ENCODE data around the gene C10orf143.
"Not testable (repeated sequence)": the region's sequence is repeated elsewhere in the genome, so short reads cannot be mapped to it uniquely, and the experiment has no call there.

C10orf143 gene

GRCh38 chr10:130128922-130129321 lies 18.3 kb upstream of the C10orf143 start:
- no peak for TF ChIP-seq CTCF (conservative IDR thresholded peaks at IDR 0.05; ENCODE audit: low read depth, low read length)
- no peak overlapping the region for H3K4me3 ChIP-seq (ENCODE audit: low read length)
- DNase-seq (ENCODE audit: low read depth): no peak

DNA sequence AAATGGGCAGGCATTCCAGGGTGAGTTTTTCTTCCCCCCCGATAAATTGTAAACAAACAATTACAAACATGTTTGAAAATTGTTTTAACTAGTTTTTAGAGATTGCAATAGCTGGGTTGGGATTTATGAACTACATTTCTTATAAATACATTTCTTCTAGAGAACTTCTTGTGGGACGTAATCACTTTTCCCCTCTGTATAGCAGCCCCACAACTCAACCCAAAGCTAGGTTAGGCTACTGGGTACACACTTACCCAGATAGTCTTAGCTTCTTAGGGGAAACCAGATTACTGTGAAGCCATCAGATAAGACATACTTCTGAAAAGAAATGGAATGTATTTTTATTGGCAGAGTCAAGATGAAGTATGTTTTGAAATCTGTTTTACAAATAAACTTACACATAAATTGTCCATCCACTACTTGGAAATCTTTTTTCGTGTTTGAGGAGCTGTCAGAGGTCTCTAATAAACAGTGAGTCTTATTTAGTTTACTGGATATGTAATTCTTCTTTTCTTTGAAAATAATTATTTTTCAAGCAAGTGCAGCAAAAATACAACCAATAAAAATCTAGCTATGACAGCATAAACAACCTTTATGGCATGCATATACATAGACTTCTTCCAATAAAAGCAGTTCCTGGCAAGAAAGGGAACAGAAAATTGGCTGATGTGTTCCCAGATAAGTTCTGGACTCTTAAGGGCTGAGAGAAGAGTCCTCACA lies 17.6 kb upstream of the C10orf143 start:
- H3K4me3 ChIP-seq (ENCODE audit: low read length): no peak overlapping the region
- no peak for DNase-seq (ENCODE audit: low read depth)

GRCh38 chr10:130127364-130128061 lies 16.9 kb upstream of the C10orf143 start:
- no peak overlapping the region for H3K4me3 ChIP-seq (ENCODE audit: low read length)
- TF ChIP-seq CTCF (conservative IDR thresholded peaks at IDR 0.05; ENCODE audit: low read depth, low read length): peak; percentile 95
- DNase-seq (ENCODE audit: low read depth): peak; percentile 39

More for the DNA sequence above, 17.6 kb upstream of the C10orf143 start:
- TF ChIP-seq CTCF (conservative IDR thresholded peaks at IDR 0.05; ENCODE audit: low read depth, low read length): no peak

DNA sequence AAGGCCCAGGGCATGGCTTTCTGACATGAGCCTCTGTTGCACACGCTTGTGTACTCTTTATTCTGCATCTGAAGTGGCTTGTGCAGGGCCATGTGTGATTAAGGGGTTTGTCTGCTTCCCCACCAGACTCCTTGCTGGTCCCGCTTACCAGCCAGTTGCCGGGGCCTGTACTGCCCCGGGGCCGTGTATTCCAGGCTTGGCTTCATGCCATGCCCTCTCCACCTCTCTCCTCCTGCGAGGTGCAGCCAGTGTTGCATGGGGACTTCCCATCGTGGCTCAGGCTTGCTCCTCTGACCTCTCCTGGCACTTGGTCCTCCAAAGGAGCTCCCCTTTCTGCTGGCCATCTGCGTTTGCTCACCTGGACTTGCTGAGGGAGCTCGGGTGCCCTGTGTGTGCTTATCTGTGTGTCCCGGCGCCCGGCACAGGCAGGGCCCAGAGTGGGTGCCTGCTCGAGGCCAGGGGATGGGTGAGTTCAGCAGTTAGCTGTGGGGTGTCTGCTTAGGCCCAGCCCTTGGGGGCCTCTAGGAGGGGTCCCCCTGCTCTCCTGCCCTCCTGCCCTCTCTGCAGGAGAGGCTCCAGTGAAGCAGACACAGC lies 11.0 kb upstream of the C10orf143 start:
- no peak for TF ChIP-seq CTCF (conservative IDR thresholded peaks at IDR 0.05; ENCODE audit: low read depth, low read length)
- DNase-seq (ENCODE audit: low read depth): no peak
- H3K4me3 ChIP-seq (ENCODE audit: low read length): no peak overlapping the region

DNA sequence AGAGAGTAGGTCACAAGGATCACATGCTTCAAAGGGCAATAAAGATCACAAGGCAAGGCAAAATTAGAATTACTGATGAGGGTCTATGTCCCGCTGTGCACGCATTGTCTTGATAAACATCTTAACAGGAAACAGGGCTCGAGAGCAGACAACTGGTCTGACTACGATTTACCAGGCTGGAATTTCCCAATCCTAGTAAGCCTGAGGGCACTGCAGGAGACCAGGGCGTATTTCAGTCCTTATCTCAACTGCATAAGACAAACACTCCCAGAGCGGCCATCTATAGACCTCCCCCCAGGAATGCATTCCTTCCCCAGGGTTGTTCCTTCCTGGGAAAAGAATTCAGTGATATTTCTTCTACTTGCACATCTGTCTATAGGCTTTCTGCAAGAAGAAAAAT lies 6.9 kb upstream of the C10orf143 start:
- H3K4me3 ChIP-seq (ENCODE audit: low read length); DNase-seq (ENCODE audit: low read depth): not testable (repeated sequence)

GRCh38 chr10:130116942-130117341 lies 6.3 kb upstream of the C10orf143 start:
- not testable (repeated sequence) for H3K4me3 ChIP-seq (ENCODE audit: low read length); DNase-seq (ENCODE audit: low read depth)

DNA sequence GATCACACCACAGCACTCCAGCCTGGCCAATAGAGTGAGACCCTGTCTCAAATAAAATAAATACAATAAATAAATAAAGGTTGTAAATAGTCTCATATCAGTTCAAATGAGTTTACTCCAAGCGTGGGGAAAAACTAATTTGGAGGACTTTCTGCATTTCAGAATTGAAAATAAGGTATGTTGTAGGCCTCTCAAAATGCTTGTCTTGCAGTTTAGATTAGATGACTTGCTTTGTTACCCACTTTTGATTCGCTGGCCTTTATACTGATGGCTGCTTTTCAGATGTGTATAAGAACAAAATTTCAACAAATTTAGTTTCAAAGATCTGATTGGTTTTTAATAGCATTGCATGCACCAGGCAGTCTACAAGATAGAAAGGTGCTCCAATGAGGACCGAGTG lies 2.2 kb upstream of the C10orf143 start:
- DNase-seq (ENCODE audit: low read depth): no peak
- no peak for TF ChIP-seq CTCF (conservative IDR thresholded peaks at IDR 0.05; ENCODE audit: low read depth, low read length)
- no peak overlapping the region for H3K4me3 ChIP-seq (ENCODE audit: low read length)

DNA sequence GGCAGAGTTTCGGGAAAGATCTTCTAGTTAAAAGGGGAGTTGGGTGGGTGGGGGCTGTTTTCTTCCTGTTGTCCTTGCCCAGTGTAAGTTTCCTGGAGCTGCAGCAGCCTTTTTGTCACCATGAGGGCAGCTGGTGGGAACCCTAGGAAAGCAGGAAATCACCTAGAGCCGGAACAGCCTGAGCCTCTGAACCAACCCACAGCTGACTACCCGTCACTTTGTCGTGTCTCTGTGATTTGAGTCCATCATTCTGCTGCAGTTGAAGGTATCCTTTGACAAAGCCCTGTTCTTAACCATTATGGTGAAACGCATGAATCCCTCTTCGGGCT lies 1.2 kb upstream of the C10orf143 start:
- no peak for TF ChIP-seq CTCF (conservative IDR thresholded peaks at IDR 0.05; ENCODE audit: low read depth, low read length)
- DNase-seq (ENCODE audit: low read depth): no peak
- H3K4me3 ChIP-seq (ENCODE audit: low read length): peak overlapping the region; percentile 88

Measured in retinal pigment epithelial cell (primary cell).